Astrocyte (in vitro differentiated cells and primary cell): ENCODE results near the gene LOXHD1.

Experiments used
- EZH2 ChIP-seq: IDR thresholded peaks from 2 replicates; pipeline ENCODE4 v1.6.1; 2012; ENCODE audit warnings: mild to moderate bottlenecking, low read length, inconsistent platforms; ENCODE audit not compliant: insufficient read depth
- TF ChIP-seq, protein P1 (sequence below): IDR thresholded peaks from 2 replicates; pipeline ENCODE4 v1.5.1; 2011; ENCODE audit warnings: low read depth, mild to moderate bottlenecking, inconsistent platforms, low read length, moderate library complexity; ENCODE audit not compliant: insufficient read depth

DNA sequence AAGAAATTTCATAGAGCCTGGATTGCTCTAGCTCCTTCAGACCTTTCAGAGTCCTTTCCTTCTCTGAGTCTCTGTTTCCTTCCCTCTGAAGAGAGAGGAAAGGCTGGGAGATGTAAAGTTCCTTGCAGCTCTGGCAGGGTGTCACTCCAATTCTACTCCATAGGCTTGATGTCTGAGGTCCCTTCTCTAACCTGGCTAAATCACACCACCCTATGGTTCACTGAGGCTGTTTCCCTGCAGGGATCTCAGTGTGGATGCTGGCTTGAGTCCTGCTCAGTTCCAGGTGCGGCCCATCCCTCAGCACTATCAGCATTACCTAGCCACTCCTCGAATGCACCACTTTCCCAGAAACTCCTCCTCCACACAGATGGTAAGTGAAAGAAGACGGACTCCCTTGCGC lies 209.7 kb downstream of the LOXHD1 start:
- TF ChIP-seq, protein P1, sequence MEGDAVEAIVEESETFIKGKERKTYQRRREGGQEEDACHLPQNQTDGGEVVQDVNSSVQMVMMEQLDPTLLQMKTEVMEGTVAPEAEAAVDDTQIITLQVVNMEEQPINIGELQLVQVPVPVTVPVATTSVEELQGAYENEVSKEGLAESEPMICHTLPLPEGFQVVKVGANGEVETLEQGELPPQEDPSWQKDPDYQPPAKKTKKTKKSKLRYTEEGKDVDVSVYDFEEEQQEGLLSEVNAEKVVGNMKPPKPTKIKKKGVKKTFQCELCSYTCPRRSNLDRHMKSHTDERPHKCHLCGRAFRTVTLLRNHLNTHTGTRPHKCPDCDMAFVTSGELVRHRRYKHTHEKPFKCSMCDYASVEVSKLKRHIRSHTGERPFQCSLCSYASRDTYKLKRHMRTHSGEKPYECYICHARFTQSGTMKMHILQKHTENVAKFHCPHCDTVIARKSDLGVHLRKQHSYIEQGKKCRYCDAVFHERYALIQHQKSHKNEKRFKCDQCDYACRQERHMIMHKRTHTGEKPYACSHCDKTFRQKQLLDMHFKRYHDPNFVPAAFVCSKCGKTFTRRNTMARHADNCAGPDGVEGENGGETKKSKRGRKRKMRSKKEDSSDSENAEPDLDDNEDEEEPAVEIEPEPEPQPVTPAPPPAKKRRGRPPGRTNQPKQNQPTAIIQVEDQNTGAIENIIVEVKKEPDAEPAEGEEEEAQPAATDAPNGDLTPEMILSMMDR: no peak
- no peak for TF ChIP-seq EZH2
